ENCODE data around the gene ITGB6. TPM values are rescaled to one million over a fixed set of nuclear protein-coding genes. Genes with fewer than 3 reads are reported as not detected.

The ITGB6 gene
- total and polyA plus RNA-seq, 2 of the 8 experiments (the other 6 are each of a cell fraction or from before 2014, with no cell fraction given) = not detected

GRCh38 chr2:160063271-160063670 lies 136.8 kb downstream of the ITGB6 start:
- Histone ChIP-seq H3K4ac (replicated peaks; ENCODE audit: insufficient read length, low read depth, low read length) (no peak overlapping the region), H3K23ac (ENCODE audit: insufficient read length) (no peak overlapping the region), H2BK20ac (ENCODE audit: low read length) (peak overlapping the region; percentile 93; the same call in 1 of the 2 replicates), H2BK15ac (ENCODE audit: low read length) (no peak overlapping the region), H3K56ac (replicated peaks; ENCODE audit: insufficient read length, low read depth, low read length) (no peak overlapping the region), H3K9me3 (ENCODE audit: insufficient read depth in 2 of 2, low read depth in 1 of 2, low read length in 1 of 2) (peaks cover 0 to 6% of the 10 kb centered on the region in 2 experiments; a peak in 1 of 4 replicates), H3K14ac (ENCODE audit: insufficient read length) (no peak overlapping the region), H4K91ac (replicated peaks; ENCODE audit: insufficient read length, low read length) (no peak overlapping the region), H4K8ac (ENCODE audit: extremely low read depth, insufficient read depth, low read length) (no peak overlapping the region), H3K9ac (replicated peaks in 1 of 4; ENCODE audit: extremely low read depth in 1 of 4, low read depth in 3 of 4, low read length in 3 of 4) (peak overlapping the region in 2 of 4 experiments; percentile 27 to 44; a peak in 1 of 7 replicates), H4K5ac (ENCODE audit: insufficient read length, low read depth, low read length) (no peak overlapping the region), H3K79me2 (ENCODE audit: control insufficient read depth in 1 of 2, insufficient read depth in 2 of 2, low read length in 2 of 2) (no peaks in the 10 kb centered on the region), H3K23me2 (ENCODE audit: low read depth, low read length) (peaks cover 11% of the 10 kb centered on the region; the same call in 1 of the 2 replicates), H4K20me1 (replicated peaks in 1 of 2; ENCODE audit: control insufficient read depth in 1 of 2, insufficient read depth in 2 of 2, low read length in 2 of 2) (no peaks in the 10 kb centered on the region), H2BK5ac (ENCODE audit: low read depth, low read length) (no peak overlapping the region; the same call in 1 of the 2 replicates), H2BK120ac (replicated peaks; ENCODE audit: low read depth, low read length) (no peak overlapping the region), H3K27ac (ENCODE audit: low read depth, low read length) (no peak overlapping the region), H2BK12ac (ENCODE audit: low read depth, low read length) (no peak overlapping the region; the same call in 1 of the 2 replicates), H3K4me3 (ENCODE audit: extremely low read depth in 1 of 4, insufficient read depth in 2 of 4, low read depth in 3 of 4, low read length in 4 of 4) (peak overlapping the region in 3 of 4 experiments; percentile 33 to 78 (median 62); a peak in 4 of 8 replicates), H2AFZ (ENCODE audit: low read length) (peak overlapping the region; percentile 88; the same call in 1 of the 2 replicates), H3K79me1 (ENCODE audit: low read depth, low read length) (no peaks in the 10 kb centered on the region), H3K18ac (ENCODE audit: extremely low read depth, low read length) (peak overlapping the region; percentile 51; the same call in 1 of the 2 replicates), H2AK5ac (ENCODE audit: low read depth, low read length) (no peak overlapping the region), H3K4me1 (replicated peaks in 1 of 4; ENCODE audit: control insufficient read depth in 3 of 4, insufficient read depth in 4 of 4, low read length in 3 of 4) (peaks cover 4 to 8% (median 5%) of the 10 kb centered on the region in 4 experiments; a peak in 6 of 7 replicates), H3K27me3 (replicated peaks in 1 of 4; ENCODE audit: control insufficient read depth in 3 of 4, extremely low read depth in 1 of 4, insufficient read depth in 3 of 4, low read length in 3 of 4) (peaks cover 0 to 18% (median 17%) of the 10 kb centered on the region in 4 experiments; a peak in 6 of 7 replicates), H3K4me2 (ENCODE audit: insufficient read depth in 1 of 2, low read depth in 2 of 2, low read length in 2 of 2) (peak overlapping the region; percentile 72 to 94), H3K36me3 (ENCODE audit: control insufficient read depth in 2 of 4, insufficient read depth in 4 of 4, low read length in 3 of 4) (0 out of 8 replicates have a peak, but pooled peaks cover 0 to 5% (median 0%) of the 10 kb centered on the region in 4 experiments)
- ChIA-PET CTCF (ENCODE audit: partially characterized antibody) (interaction anchor here (1.3 kb wide), 2 partner anchors 12 to 13 kb away, joined by 3 to 4 read pairs; no protein-coding TSS in a partner anchor), POLR2A (ENCODE audit: partially characterized antibody) (no interaction called here)
- FAIRE-seq (no peak), DNase-seq (ENCODE audit: low read depth in 1 of 2, low spot score in 2 of 2) (no peak)
- WGBS, 2 experiments (ENCODE audit: extremely low coverage in 1 of 2, insufficient coverage in 1 of 2, insufficient read length in 1 of 2, insufficient replicate concordance in 2 of 2, low coverage in 1 of 2, low lambda C conversion rate in 2 of 2, missing lambda C conversion rate in 1 of 2) = 58% methylated on average over 5 of the region's 5 CpGs; no CpG with 5 or more reads in 1 of the 2 experiments
- TF ChIP-seq GTF2F1 (IDR thresholded peaks at IDR 0.05; ENCODE audit: borderline replicate concordance, low read depth, low read length) (no peak), KDM1A (IDR thresholded peaks at IDR 0.05; ENCODE audit: borderline replicate concordance, low read length) (no peak), CBX5 (IDR thresholded peaks at IDR 0.05; ENCODE audit: low read depth, low read length) (no peak)

Data from H1 (cell line).